Sigmoid colon (tissue), 3 donors: ENCODE measurements around the gene KCNMB2.

Source experiments
- POLR2A ChIP-seq, 2 donors: fragments of 450-650 bp; IDR thresholded peaks; one replicate each; pipeline ENCODE4 v1.6.1; 2016; ENCODE audit warnings: antibody characterized with exemption in 2 of 2, mild to moderate bottlenecking in 2 of 2, moderate library complexity in 2 of 2
- TF ChIP-seq, protein P1 (sequence below), 4 experiments: fragments of 450-650 bp in 3 of 4; fragments of 200-600 bp in 1 of 4; IDR thresholded peaks; one replicate each; pipeline ENCODE4 v1.5.1; 2016 to 2019; ENCODE audit warnings: antibody characterized with exemption in 4 of 4, mild to moderate bottlenecking in 3 of 4, moderate library complexity in 2 of 4

DNA sequence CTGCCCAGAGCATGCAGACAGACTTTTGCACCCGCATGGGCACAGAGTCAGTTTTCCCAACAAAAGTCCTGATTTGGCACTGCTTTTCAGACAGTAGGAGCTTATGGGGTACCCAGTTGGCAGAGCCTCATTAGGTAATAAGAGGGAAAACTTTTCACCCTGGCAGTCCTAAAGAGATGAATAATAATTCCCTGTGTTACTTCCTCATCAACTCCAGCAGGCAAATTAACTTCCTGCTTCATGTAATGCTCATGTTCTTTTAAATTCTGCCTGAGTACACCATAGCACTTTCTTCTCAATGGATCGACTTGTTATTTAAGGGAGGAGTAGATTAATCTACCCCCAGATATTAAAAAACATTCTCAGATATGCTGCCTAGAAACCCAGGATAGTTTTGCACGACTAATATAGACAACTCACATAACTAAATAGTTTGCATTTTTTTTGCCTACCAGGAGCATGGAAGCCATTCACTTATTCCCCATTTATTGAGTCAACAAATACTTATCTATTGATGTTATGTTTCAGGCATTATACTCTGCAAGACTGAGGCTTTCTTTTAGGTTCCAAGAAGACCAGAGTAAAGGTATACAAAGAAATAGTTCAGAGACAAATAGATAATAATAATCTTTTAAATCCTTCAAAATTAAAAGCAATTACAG is 214.5 kb downstream of the KCNMB2 start:
- TF ChIP-seq, protein P1, sequence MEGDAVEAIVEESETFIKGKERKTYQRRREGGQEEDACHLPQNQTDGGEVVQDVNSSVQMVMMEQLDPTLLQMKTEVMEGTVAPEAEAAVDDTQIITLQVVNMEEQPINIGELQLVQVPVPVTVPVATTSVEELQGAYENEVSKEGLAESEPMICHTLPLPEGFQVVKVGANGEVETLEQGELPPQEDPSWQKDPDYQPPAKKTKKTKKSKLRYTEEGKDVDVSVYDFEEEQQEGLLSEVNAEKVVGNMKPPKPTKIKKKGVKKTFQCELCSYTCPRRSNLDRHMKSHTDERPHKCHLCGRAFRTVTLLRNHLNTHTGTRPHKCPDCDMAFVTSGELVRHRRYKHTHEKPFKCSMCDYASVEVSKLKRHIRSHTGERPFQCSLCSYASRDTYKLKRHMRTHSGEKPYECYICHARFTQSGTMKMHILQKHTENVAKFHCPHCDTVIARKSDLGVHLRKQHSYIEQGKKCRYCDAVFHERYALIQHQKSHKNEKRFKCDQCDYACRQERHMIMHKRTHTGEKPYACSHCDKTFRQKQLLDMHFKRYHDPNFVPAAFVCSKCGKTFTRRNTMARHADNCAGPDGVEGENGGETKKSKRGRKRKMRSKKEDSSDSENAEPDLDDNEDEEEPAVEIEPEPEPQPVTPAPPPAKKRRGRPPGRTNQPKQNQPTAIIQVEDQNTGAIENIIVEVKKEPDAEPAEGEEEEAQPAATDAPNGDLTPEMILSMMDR (IDR thresholded peaks at IDR 0.05): no peak
- TF ChIP-seq POLR2A (IDR thresholded peaks at IDR 0.05): no peak
